Ishikawa (cell line): ENCODE results near the gene CIBAR2.

Source experiments
- EGR1 ChIP-seq: IDR thresholded peaks from 2 replicates; pipeline ENCODE4 v1.6.1; 2012
- EP300 ChIP-seq: IDR thresholded peaks from 2 replicates; pipeline ENCODE4 v1.6.1; 2012; ENCODE audit warnings: borderline replicate concordance
- RAD21 ChIP-seq: IDR thresholded peaks from 2 replicates; pipeline ENCODE4 v1.6.1; 2012; ENCODE audit warnings: low read depth

DNA sequence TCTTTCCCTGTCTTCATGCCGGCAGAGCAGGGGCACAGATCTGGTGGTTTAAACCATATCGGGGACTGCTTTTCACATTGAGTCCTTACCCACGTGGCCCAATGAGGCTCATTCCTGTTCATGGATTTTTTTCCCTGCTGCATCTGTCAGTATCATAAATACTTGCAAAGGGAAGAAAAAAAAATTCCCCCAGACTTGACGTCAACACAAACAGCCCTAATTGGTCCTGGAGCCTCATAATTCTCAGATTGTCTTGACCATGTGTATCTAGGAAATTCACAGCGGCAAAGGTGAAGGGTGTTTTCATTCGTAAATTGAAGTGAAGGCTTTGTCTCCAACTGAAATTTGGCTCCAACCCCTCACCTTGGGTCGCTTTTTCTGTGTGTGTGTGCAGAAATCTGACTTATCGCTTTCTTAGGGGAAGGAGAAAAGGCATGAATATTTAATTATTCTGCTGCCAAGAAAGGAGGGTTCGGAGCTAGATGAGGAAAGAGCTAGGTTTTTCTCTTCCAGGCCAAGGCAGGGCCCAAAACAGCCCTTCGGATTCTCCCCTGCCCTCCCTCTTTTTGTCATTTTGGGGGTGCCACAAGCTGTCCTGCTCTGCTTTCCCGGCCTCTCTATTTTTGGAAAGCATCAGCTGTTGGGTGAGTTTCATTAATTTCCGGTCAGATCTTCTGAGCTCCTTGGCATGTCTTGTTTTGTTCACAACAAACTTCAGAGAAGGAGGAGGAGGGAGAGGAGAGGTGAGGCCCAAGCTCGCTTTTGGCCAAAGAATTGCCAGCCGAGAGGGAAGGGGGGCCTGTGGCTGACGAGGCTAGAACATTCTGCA lies 17.8 kb upstream of the CIBAR2 start:
- TF ChIP-seq EGR1: no peak
- no peak for TF ChIP-seq EP300
- no peak for TF ChIP-seq RAD21
